SKM-1 (cell line): Measurements from ENCODE around the gene MINDY4.

Experiments used
- DNase-seq: peaks from one replicate; lab custom pipeline; 2025; ENCODE audit not compliant: unreplicated experiment; lab: John Stamatoyannopoulos, UW

Gene MINDY4

DNA sequence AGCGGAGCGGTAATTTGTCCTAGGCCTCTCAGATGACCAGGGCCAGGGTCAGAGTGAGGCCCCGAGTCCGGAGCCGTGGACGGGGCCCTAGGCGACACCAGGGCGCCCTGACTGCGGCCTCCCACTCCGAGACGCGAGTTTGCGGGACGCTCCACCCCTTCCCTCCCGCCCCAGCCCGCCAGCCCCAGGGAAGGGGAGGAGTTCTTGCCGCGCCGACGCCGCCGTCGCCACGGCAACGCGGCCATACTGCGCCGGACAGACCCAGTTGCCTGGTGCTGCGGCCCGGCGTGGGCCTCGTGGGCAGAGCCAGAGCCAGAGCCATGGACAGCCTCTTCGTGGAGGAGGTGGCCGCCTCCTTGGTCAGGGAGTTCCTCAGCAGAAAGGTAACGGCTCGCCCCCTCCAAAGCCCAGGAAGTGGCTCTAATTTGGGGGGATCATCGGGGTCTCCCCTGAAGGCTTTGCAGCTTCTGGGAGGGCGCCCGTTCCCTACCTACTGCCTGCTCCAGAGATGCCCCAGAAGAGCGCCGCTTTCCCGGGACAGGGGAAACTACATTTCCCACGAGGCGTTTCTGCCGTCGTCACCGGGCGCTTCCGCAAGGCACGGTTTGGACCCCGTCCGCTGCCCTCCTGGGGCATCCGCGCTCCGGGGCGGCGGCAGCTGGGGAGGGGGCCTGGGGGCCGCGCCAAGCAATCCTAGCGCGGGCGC, at the start of gene MINDY4:
Gene MINDY4, plus strand, starts transcription at position 244 of the 706 bp plus-strand sequence. Its CDS starts 77 bp downstream, at position 321.
- DNase-seq = peak; percentile 4

DNA sequence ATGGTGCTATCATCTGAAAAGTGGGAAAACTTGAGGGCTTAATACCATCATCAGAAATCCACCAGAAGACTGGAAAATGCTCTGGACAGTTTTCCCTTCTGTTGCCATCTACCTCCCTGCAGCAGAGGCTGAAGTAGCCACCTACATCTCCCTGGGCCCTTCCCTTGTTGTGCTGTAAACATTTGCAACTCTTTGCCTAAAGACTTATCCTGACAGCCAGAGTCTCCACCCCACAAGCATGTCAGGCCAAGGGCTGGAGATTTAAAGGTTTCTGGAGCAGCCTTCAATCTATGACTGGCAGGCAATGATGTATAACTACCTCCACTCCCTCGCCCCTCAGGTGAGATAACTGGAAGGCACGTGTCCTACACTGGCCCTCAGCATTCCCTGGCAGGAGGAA, 49.0 kb upstream of the MINDY4 start:
- DNase-seq = no peak

DNA sequence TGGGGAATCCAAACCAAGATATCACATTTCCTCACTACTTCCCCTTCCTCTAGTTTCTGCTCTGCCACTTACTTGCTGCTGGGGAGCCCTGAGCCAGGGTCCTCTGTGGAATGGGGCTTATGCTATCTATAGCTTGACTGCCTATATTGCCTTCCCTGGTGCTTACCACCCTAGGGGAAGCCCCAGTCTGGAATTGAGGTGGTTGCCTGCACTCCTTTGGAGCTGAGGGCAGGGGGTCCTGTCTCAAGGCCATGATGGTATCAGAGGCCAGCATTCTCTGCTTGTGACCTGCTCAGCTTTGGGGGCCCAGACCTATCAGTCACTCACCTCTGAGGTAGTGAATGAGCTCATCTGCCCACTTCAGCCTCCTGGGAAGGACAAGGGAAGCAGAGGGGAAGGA, 48.5 kb upstream of the MINDY4 start:
- no peak for DNase-seq

DNA sequence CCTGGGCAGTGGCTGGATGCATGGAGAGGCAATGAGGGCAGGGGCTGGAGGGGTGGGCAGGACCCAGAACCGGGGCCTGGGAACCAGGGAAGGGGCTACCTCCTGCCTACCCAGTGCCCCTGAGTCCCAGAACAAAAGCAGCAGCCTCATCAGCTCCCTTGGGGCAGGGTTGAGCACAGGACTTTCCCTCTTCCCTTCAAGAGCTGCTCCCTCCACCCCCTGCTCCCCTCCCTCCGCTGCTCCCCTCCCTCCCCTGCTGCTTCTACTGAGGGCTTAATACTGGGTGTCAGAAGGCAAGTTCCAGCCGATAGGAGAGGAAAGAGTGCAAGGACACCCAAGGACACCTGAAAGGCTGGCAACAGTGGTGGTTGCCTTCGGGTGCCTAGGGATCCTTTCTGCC, 47.4 kb upstream of the MINDY4 start:
- DNase-seq = no peak

DNA sequence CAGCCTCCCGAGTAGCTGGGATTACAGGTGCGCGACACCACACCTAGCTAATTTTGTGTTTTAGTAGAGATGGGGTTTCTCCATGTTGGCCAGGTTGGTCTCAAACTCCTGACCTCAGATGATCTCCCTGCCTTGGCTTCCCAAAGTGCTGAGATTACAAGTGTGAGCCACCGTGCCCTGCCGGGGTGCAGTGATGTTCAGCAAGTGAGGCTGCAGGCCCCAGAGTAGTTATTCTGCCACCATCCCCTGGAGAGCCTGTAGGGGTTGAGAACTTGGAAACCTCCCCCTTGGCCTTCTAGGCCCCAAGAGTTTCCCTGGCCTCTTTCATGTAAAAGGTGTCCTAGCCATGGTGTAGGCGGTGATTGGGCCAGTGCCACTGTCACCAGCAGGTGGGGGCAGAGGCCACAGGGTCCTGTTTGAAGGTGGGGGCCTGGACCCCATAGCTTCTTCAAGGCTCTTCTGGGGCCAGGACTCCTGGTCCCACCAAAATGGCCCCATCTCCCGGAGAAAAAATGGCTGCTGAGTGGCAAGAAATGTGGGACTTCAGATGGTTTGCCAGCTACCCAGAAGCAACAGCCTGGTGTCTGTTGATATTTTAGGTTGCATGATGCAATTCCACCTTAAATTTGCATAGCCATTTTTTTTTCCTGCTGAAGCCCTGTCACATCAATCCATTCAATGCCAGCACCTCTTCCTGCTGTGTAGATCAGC, 44.8 kb upstream of the MINDY4 start:
- no peak for DNase-seq

DNA sequence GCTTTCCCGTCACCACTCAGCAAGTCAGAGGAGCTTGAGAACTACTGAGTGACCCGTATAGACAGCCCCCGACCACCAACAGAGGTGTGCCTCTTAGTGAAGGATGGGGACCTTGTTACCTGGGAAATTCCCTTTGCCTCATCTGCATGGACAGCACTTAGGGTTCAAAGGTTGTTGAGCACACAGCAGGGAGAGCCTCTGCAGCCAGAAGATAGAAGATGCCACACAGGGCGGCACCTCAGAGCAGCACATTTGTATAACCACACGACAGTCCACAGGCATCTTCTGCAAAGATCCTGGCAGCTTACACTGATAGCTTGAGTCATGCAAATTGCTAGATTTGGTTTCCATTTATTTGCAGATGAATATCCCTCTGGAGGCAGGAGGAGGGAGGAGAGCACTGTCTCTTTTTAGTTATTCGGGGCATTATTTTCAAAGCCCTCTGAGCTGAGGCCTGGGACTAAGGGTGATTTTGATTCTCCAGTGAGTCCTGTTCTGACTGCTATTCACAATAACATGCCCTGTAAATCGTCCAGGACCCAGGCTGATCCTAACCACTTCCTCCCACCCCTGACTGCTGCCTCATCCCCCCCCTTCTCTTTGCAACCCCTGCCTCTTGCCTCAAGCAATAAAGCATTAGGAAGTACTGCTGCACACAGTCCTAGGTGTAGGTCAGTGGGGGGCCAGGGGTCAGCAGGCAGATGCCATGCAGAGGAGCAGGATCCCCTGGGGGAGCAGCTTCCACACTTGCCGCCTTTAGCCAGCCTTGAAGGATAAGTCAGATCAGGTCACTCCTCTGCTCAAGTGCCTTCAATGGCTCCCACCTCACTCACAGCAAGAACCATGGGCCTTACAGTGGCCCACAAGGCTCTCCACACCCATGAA, 43.9 kb upstream of the MINDY4 start:
- peak; percentile 13 for DNase-seq

DNA sequence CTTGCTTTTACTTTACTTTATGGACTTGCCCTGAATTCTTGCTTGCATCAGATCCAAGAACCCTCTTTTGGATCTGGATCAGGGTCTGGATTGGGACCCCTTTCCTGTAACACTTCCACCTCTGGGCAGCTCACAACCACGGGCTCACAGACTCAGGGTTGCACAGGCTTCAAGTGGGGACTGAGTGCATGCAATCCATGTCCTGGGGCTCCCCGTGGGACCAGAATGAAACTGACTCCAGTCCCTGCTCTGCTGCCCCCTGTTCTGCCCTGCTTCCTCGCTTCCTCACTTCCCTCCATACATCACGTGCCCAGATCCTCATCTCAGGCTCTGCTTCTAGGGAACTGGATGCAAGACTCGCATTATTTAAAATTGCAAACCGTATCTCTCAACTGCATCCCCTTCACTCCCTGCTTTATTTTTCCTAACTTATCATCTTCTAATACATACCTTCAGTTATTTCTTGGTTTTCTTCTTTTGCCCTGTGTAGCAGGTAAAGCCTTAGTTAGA, 42.6 kb upstream of the MINDY4 start:
- no peak for DNase-seq

DNA sequence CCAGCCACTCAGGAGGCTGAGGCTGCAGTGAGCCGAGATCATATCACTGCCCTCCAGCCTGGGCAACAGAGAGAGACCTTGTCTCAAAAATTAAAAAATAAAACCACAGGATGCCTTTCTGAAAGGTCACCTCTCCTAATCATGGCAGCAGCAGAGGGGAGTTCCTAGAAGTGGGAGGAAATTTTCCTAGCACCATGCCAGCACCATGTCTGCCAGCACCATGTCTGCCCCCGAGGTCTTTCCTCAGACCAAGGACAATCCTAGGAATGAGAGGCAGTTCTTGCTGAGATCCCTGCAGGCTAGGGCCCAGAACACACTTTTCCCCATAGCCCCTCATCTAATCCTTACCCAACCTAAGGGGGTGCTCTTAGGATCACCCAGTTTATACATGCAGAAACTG, 41.6 kb upstream of the MINDY4 start:
- DNase-seq = no peak

DNA sequence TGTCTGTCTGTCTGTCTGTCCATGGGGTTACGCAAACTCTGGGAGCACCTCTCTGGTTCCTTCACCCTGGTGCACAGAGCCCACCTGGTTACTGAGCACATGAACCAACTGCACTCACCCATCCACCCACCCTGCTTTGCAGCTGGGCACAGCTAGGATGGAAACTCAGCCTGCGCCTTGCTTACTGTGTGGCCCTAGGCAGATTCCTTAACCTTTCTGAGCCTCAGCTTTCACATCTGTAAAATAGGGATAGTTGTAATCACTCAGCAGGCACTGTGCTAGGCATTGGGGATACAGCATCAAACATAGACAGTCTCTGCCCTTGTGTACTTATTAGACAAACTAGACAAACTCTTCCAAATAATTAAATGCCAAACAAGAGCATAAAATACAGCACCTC, 41.1 kb upstream of the MINDY4 start:
- DNase-seq = no peak

DNA sequence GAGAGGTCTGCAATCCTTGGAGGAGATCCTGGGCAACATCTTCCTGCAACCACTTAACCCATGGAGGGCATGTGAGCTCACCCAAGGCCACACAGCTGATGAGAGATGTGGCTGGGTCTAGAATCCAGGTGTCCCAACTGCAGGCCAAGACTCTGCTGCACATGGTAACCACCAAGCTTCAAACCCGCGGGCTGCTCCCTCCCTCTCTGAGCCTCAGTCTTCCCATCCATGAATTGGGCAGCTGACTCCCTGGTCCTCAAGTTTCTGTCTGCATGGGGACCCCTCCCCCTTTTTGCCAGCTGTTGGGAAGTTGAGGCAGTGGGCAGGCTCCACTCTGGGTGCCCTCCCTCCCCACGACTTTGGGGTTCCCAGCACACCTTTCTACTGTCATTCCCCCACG, 40.2 kb upstream of the MINDY4 start:
- DNase-seq = no peak

DNA sequence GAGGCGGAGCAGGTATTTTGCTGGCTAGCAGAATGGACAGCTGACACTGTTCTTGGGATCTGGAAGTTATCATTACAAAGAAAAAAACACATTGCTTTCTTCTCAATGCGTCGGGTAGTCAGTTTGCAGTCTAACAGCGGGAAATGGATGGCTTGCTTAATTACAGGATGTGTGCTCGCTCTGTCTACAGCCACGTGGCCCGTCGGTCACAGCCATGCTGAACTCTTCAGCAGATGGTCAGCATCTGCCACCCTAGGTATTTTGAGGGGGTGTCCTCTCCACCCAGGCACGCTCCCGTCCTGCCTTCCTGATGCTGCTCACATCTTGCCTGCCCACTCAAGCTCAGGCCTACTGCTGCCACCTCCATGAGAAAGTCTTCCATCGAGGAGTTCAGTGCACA, 39.6 kb upstream of the MINDY4 start:
- DNase-seq = no peak

DNA sequence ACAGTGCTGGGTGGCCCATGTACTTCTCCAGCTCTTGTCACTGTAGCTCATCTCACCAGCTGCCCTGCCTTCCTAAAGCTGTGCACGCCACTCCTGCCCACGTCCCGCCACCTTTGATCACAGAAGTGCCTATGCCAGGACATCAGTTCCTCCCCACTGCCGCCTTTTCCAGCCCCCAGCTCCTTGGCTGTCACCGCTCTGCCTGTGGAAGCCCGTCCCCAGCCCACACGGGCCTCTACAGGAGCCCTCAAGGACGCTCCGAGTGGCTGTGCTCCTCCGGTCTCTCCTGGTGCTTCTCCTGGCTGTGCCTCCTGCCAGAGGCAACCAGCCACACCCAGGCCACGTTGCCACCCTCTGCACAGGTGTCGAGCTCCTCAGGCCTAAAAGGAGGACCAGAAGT, 38.6 kb upstream of the MINDY4 start:
- no peak for DNase-seq

DNA sequence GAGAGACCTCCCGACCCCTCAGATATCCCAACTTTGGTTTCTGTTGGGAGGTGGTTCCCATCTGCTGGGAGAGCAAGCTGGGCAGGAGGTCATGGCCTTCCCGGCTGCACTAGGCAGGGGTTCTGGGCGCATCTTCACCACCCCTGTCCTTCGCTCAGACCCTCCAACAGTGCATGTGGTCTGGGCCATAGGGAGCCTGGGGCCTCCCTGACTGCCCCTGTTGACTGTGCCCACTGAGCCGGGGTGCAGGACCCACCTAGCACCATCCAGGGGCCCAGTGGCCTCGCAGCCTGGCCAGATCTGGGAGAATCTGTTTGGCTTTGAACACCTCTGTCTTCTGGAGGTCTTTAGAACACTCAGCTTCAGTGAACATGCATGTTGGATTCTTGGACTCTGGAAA, 38.0 kb upstream of the MINDY4 start:
- no peak for DNase-seq

DNA sequence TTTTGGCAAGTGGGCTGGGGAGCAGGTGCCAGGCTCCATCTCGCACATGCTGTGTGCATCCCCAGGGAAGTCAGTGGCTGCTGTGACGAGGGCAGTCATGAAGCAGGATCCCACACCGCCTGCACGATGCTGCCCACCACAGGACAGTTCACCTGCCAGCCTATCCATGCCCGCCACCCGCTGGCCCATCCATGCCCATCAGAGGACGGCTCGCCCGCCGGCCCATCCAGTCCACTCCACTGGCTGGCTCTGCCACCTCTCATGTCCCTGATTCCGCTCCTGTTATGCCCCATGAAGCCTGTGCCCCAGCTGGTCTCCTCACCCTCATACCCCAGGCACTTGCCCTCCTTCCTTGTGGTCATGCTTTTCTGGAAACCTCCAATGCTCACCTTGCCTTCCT, 37.5 kb upstream of the MINDY4 start:
- no peak for DNase-seq

DNA sequence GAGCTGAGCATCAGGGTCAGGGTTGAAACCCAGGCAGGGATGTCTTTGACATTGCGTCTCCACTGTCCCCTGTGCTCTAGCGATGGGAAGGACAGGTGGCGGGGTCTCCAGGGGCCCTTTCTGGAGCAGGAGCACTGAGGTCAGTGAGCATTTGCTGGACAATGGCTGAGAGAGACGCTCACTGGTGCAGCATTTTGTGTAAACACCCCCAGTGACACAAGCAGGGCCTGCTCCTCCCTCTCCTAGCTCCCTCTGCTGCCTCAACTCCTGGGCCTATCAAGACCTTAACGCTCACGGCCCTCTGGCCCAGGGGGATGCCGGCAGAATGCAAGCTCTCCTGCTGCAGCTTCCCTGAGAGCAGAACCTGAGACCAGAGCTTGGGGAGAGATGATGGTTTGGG, 36.7 kb upstream of the MINDY4 start:
- DNase-seq = no peak

DNA sequence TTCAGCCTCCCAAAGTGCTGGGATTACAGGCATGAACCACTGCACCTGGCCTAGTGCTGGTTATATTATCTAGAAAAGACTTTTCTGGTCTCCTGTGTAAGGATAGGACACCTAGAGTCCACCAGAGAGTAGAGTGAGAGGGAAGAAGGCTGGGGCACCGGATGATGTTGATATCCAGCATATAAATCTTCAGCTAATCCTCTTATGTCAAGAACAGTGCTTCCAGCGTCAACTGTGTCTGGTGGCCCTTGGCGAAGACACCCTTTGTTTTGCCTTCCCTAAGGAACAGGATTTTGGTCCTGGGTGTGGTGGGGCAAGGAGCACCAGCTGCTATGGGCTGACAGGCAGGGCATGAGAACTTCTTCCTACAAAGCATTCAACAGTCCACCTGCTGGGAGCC, 35.6 kb upstream of the MINDY4 start:
- no peak for DNase-seq

DNA sequence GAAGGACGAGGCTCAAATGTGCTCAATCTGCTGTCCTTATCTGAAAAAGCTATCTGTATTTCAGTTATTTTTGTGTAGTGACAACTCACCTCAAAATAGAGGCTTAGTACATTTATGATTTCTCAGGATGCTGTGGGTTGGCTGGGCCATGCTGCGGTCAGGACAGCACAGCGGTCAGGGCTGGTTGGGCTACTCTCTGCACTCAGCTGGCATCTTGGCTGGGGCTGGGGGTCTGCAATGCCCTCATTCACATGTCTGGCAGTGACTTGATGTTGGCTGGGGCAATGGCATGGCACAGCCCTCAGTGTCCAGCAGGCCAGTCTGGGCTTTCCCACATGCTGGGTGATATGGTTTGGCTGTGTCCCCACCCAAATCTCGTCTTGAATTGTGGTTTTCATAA, 34.9 kb upstream of the MINDY4 start:
- no peak for DNase-seq

DNA sequence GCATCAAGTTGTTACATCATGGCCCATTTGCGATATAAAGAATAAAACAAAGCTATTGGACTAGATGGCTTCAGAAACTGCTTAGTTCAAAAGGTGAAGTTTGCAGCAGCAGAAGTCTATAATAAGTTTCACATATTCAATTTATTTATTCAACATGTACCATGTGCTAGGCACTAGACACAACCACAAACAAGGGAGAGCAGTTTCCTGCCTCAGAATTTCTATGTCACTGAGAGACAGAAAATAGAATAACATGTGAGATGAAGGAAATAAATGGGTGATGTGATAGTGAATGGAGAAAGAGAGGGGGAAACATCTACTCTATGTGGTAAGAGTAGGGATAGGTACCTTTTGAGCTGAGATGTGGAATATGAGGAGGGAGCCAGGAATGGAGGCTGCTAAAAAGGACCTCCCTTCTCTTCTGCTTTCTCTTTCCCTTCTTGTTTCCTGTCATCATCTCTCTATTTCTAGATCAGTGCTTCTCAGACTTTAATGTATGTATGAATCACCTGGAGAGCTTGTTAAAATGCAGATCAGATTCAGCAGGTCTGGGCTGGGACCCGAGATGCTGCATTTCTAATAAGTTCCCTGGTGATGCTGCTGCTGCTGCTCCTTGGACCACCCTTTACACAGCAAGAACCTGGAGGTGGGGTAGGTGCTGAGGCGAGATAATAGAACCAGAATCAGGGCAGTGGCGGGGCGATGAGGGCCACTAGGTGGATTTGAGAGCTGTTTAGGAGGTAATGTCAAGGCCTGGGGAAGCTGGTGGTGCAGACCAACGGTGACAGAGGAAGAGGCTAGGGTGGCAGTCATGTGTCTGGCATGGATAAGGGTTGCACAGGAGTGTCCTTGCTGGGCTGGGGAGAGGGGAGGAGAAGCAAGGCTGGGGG, 32.9 kb upstream of the MINDY4 start:
- DNase-seq = no peak

DNA sequence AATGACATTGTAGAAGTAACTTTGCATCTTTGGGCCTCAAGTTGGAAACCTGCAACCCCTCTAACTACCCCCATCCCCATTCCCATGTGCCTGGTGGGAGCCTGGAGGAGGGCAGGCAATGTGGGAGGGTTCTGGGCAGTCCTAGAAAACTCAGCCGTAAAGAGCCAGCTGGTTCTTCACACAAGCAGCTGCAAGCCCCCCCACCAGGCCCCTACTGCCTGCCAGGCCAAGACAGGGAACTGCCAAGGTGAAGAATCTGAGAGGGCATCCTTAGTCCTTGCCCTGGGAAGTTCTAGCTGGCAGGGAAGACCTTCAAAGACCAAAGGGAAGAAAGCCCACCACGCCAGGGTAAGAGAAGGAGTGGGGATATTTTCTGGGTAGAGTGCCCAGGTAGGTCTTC, 31.5 kb upstream of the MINDY4 start:
- DNase-seq = no peak

DNA sequence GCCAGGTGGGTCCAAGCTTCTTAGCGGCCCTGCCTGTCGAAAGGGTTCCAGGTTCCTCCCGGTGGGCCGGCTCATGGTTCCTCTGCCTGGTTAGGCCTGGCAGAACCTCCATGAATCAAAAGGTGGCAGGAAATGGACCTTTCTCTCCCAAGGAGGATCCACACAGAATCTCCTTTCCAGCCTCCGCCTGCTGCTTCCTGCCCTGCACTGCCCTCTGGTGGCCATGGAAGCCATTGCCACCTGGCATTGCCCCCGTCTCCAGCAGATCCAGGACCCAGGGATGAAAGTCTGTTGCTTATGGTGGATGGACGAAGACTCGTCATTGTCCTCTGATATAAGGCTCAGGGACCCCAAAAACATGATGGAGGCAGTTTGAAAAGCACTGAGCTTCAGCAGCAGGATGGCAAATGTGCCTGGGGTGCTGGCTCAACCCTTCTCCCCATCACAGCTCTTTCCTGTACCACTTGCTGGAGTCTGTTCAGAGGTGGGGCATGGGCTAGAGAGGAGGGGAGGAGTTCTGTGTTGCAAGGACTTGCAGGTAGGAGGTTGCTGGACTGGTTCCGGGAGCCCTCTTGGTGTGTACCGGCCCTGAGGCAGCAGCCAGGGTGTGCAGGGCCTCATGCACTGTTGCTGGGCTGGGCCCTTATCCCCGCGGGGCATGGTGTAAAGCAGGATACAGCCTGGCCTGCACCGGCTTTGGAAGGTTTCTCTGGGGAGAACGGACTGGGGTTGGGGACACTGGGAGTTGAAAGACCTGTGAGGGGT, 30.6 kb upstream of the MINDY4 start:
- peak; percentile 36 for DNase-seq
